WTC11 (cell line): Measurements from ENCODE around the gene MYO9A.

ENCODE experiments used
- CBFB ChIP-seq: sonication (generic); formaldehyde crosslinking; IDR thresholded peaks from 2 replicates; pipeline ENCODE4 v1.8.1; 2022; ENCODE audit warnings: mild to moderate bottlenecking, low read depth, missing genetic modification reagents
- CREB1 ChIP-seq: sonication (generic); formaldehyde crosslinking; IDR thresholded peaks from 2 replicates; pipeline ENCODE4 v1.8.0; 2023; ENCODE audit warnings: mild to moderate bottlenecking, missing genetic modification reagents
- CTCF ChIP-seq: fragments of 200-600 bp; IDR thresholded peaks from 2 replicates; pipeline ENCODE4 v1.8.0; 2022; ENCODE audit warnings: antibody characterized with exemption
- E2F1 ChIP-seq: sonication (generic); formaldehyde crosslinking; IDR thresholded peaks from 2 replicates; pipeline ENCODE4 v1.8.0; 2022; ENCODE audit warnings: mild to moderate bottlenecking, missing genetic modification reagents
- NFE2L1 ChIP-seq: sonication (generic); formaldehyde crosslinking; IDR thresholded peaks from 2 replicates; pipeline ENCODE4 v1.8.1; 2023; ENCODE audit warnings: missing genetic modification reagents
- OVOL2 ChIP-seq: fragments of 250-450 bp; sonication (Bioruptor Pico); IDR thresholded peaks from 2 replicates; pipeline ENCODE4 v1.9.0; 2021; ENCODE audit warnings: mild to moderate bottlenecking, borderline replicate concordance
- SP1 ChIP-seq: sonication (generic); formaldehyde crosslinking; conservative IDR thresholded peaks from 2 replicates; pipeline ENCODE4 v1.8.1; 2022; ENCODE audit warnings: missing genetic modification reagents
- TEAD4 ChIP-seq: sonication (generic); formaldehyde crosslinking; IDR thresholded peaks from 2 replicates; pipeline ENCODE4 v1.8.0; 2022; ENCODE audit warnings: mild to moderate bottlenecking, missing genetic modification reagents
- TP53 ChIP-seq: sonication (generic); formaldehyde crosslinking; IDR thresholded peaks from 2 replicates; pipeline ENCODE4 v1.8.1; 2023; ENCODE audit warnings: mild to moderate bottlenecking, missing genetic modification reagents
- ZBTB43 ChIP-seq: sonication (generic); formaldehyde crosslinking; IDR thresholded peaks from 2 replicates; pipeline ENCODE4 v1.8.1; 2023; ENCODE audit warnings: mild to moderate bottlenecking, missing genetic modification reagents
- ZNF512 ChIP-seq: sonication (generic); formaldehyde crosslinking; IDR thresholded peaks from 2 replicates; pipeline ENCODE4 v1.8.1; 2022; ENCODE audit warnings: missing genetic modification reagents, borderline replicate concordance
- TF ChIP-seq, protein P1 (sequence below): sonication (generic); formaldehyde crosslinking; IDR thresholded peaks from 2 replicates; pipeline ENCODE4 v1.8.1; 2022; ENCODE audit warnings: mild to moderate bottlenecking, missing genetic modification reagents, moderate library complexity, borderline replicate concordance

- TF ChIP-seq CTCF, result no peak
- TF ChIP-seq TP53 (CRISPR knock-in tag), result no peak
- TF ChIP-seq TEAD4, result no peak
- TF ChIP-seq CBFB (CRISPR knock-in tag), result no peak
- TF ChIP-seq NFE2L1, result no peak
- TF ChIP-seq CREB1 (CRISPR knock-in tag), result no peak
- TF ChIP-seq ZNF512 (CRISPR knock-in tag), result no peak
- TF ChIP-seq SP1 (CRISPR knock-in tag), result no peak
- TF ChIP-seq, protein P1, sequence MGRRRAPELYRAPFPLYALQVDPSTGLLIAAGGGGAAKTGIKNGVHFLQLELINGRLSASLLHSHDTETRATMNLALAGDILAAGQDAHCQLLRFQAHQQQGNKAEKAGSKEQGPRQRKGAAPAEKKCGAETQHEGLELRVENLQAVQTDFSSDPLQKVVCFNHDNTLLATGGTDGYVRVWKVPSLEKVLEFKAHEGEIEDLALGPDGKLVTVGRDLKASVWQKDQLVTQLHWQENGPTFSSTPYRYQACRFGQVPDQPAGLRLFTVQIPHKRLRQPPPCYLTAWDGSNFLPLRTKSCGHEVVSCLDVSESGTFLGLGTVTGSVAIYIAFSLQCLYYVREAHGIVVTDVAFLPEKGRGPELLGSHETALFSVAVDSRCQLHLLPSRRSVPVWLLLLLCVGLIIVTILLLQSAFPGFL (CRISPR knock-in tag), result no peak
- no peak for TF ChIP-seq OVOL2 (CRISPR knock-in tag)
- no peak for TF ChIP-seq ZBTB43 (CRISPR knock-in tag)
- TF ChIP-seq E2F1 (CRISPR knock-in tag), result no peak
These were observed 185.3 kb downstream of the MYO9A start for GRCh38 chr15:71932689-71933088.
